ENCODE data around the gene LRMDA. TPM values are rescaled to one million over a fixed set of nuclear protein-coding genes. Genes with fewer than 3 reads are reported as not detected.

The LRMDA gene
- total RNA-seq, 2 experiments from 2014 or later = not detected

DNA sequence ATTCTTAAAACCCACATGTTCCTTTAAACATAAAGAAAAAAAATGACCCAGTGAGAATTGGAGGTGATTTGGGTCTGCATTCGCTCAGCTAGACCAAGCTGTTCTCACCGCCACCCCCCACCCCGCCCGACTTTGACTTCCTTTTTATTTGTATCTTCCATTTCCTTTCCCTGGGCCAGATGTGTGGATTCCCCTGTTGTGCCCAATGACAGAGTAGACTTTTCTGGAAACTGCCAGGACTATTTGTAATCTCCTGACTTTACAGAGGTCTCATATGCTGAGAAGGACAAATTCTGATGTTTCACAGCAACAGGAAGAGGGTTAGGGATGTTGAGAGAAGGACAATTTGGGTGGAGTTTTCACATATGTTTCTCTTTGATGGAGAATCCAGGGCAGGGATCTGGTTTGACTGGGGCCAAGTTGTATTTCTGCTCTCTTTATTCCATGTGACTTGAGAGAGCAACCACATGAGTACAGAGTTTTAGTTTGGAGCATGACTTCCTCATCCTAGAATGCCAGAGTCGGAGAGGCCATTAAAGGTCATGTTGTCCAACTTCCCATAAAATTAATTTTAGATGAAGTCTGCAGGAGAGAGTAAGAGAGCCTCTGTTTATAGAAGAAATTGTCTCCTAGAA, 1023.2 kb downstream of the LRMDA start:
- Histone ChIP-seq H3K4me1 (ENCODE audit: insufficient read depth, low read length) (no peaks in the 10 kb centered on the region), H3K4me3 (ENCODE audit: low read length) (no peak overlapping the region), H3K9me3 (ENCODE audit: control insufficient read depth in 1 of 2, insufficient read depth in 1 of 2, low read length in 2 of 2) (peaks cover 0 to 4% of the 10 kb centered on the region in 2 experiments), H3K27ac (ENCODE audit: low read depth in 1 of 2, low read length in 2 of 2) (no peak overlapping the region), H3K36me3 (ENCODE audit: insufficient read depth, low read length) (no peaks in the 10 kb centered on the region), H3K27me3 (ENCODE audit: control insufficient read depth in 1 of 2, insufficient read depth in 2 of 2, low read length in 2 of 2) (no peaks in the 10 kb centered on the region)
- Mint-ChIP-seq H3K4me3 (no peak overlapping the region), H3K27ac (no peak overlapping the region), H3K36me3 (ENCODE audit: low read depth) (no peaks in the 10 kb centered on the region), H3K4me1 (ENCODE audit: low read depth) (no peaks in the 10 kb centered on the region), H3K27me3 (no peaks in the 10 kb centered on the region), H3K9me3 (peaks cover 4% of the 10 kb centered on the region)
- ChIA-PET CTCF (no interaction called here), POLR2A (no interaction called here)
- intact Hi-C loops (cut with DNase I, micrococcal nuclease) = no loop called here
- DNase-seq (no peak), ATAC-seq (ENCODE audit: poor library complexity) (no peak)
- TF ChIP-seq CTCF (IDR thresholded peaks at IDR 0.05) = no peak

- no peaks in the 10 kb centered on the region for H3K27me3 ChIP-seq (ENCODE audit: control insufficient read depth in 1 of 2, insufficient read depth in 2 of 2, low read length in 2 of 2)
- H3K4me3 Mint-ChIP-seq = no peak overlapping the region
- intact Hi-C loops (cut with DNase I, micrococcal nuclease) = no loop called here
- no peak for TF ChIP-seq CTCF (IDR thresholded peaks at IDR 0.05)
- ChIA-PET CTCF (no interaction called here), POLR2A (no interaction called here)
- no peaks in the 10 kb centered on the region for H3K36me3 Mint-ChIP-seq (ENCODE audit: low read depth)
- peaks cover 4% of the 10 kb centered on the region for H3K9me3 Mint-ChIP-seq
- DNase-seq (no peak), ATAC-seq (ENCODE audit: poor library complexity) (no peak)
- H3K27ac Mint-ChIP-seq = no peak overlapping the region
- H3K27me3 Mint-ChIP-seq = no peaks in the 10 kb centered on the region
- no peak overlapping the region for H3K4me3 ChIP-seq (ENCODE audit: low read length)
- H3K36me3 ChIP-seq (ENCODE audit: insufficient read depth, low read length) = no peaks in the 10 kb centered on the region
- no peak overlapping the region for H3K27ac ChIP-seq (ENCODE audit: low read depth in 1 of 2, low read length in 2 of 2)
- H3K4me1 ChIP-seq (ENCODE audit: insufficient read depth, low read length) = no peaks in the 10 kb centered on the region
- H3K4me1 Mint-ChIP-seq (ENCODE audit: low read depth) = no peaks in the 10 kb centered on the region
- H3K9me3 ChIP-seq (ENCODE audit: control insufficient read depth in 1 of 2, insufficient read depth in 1 of 2, low read length in 2 of 2) = peaks cover 0 to 2% of the 10 kb centered on the region in 2 experiments
Observed at GRCh38 chr10:76456197-76456596, 1024.8 kb downstream of the LRMDA start.

GRCh38 chr10:76459016-76459730, 1027.7 kb downstream of the LRMDA start:
- Histone ChIP-seq H3K9me3 (ENCODE audit: control insufficient read depth in 1 of 2, insufficient read depth in 1 of 2, low read length in 2 of 2) (peaks cover 0 to 4% of the 10 kb centered on the region in 2 experiments), H3K36me3 (ENCODE audit: insufficient read depth, low read length) (no peaks in the 10 kb centered on the region), H3K4me1 (ENCODE audit: insufficient read depth, low read length) (no peaks in the 10 kb centered on the region), H3K4me3 (ENCODE audit: low read length) (no peak overlapping the region), H3K27me3 (ENCODE audit: control insufficient read depth in 1 of 2, insufficient read depth in 2 of 2, low read length in 2 of 2) (no peaks in the 10 kb centered on the region), H3K27ac (ENCODE audit: low read depth in 1 of 2, low read length in 2 of 2) (no peak overlapping the region)
- Mint-ChIP-seq H3K4me3 (no peak overlapping the region), H3K9me3 (peaks cover 4% of the 10 kb centered on the region), H3K27ac (no peak overlapping the region), H3K27me3 (no peaks in the 10 kb centered on the region), H3K4me1 (ENCODE audit: low read depth) (no peaks in the 10 kb centered on the region), H3K36me3 (ENCODE audit: low read depth) (no peaks in the 10 kb centered on the region)
- DNase-seq (no peak), ATAC-seq (ENCODE audit: poor library complexity) (no peak)
- ChIA-PET CTCF (no interaction called here), POLR2A (no interaction called here)
- TF ChIP-seq CTCF (IDR thresholded peaks at IDR 0.05) = no peak
- intact Hi-C loops (cut with DNase I, micrococcal nuclease) = no loop called here
